GM12878 (cell line): ENCODE measurements around the gene GVQW3. TPM values are rescaled to one million over a fixed set of nuclear protein-coding genes. Genes with fewer than 3 reads are reported as not detected.

ENCODE experiments used
- CEBPB ChIP-seq, 2 experiments: fragments of 150-350 bp in 1 of 2; IDR thresholded peaks; 2 replicates each; pipeline ENCODE4 v1.6.1; 2012 to 2014; ENCODE audit warnings: low read depth in 2 of 2, low read length in 2 of 2, borderline replicate concordance in 1 of 2, inconsistent platforms in 1 of 2
- KDM1A ChIP-seq: fragments of 200-600 bp; sonication (generic); IDR thresholded peaks from 2 replicates; pipeline ENCODE4 v1.6.1; 2016; ENCODE audit warnings: borderline replicate concordance
- MTA2 ChIP-seq: fragments of 450-650 bp; IDR thresholded peaks from 2 replicates; pipeline ENCODE4 v1.6.1; 2016; ENCODE audit warnings: low read depth, mild to moderate bottlenecking, moderate library complexity
- NFIC ChIP-seq: IDR thresholded peaks from 2 replicates; pipeline ENCODE4 v1.6.1; 2012; ENCODE audit warnings: low read depth, mild to moderate bottlenecking, inconsistent platforms, low read length, moderate library complexity
- NFYB ChIP-seq: IDR thresholded peaks from 2 replicates; pipeline ENCODE4 v1.6.1; 2011; ENCODE audit warnings: low read depth, mild to moderate bottlenecking, low read length, improper control_type of control experiment, moderate library complexity; ENCODE audit not compliant: insufficient read depth
- NRF1 ChIP-seq: conservative IDR thresholded peaks from 2 replicates; pipeline ENCODE4 v1.6.1; 2011; ENCODE audit warnings: mild to moderate bottlenecking, low read depth, low read length, improper control_type of control experiment
- RAD21 ChIP-seq: IDR thresholded peaks from 2 replicates; pipeline ENCODE4 v1.6.1; 2011; ENCODE audit warnings: mild to moderate bottlenecking, low read depth, low read length, moderate library complexity; ENCODE audit not compliant: insufficient read depth
- SMC3 ChIP-seq: IDR thresholded peaks from 2 replicates; pipeline ENCODE4 v1.6.1; 2011; ENCODE audit warnings: low read length, improper control_type of control experiment, borderline replicate concordance
- SREBF2 ChIP-seq: IDR thresholded peaks from 2 replicates; pipeline ENCODE4 v1.6.1; 2012; ENCODE audit warnings: mild to moderate bottlenecking, low read length
- ZNF274 ChIP-seq: IDR thresholded peaks from one replicate; pipeline ENCODE4 v1.8.0; 2011; ENCODE audit not compliant: insufficient read length, insufficient read depth
- polyA plus RNA-seq, 11 experiments: library from polyadenylated mRNA; depleted of rRNA in 4 of 11; unstranded in 6 of 11; stranded (reverse) in 5 of 11; fragments of >200 nt; fragmentation: Nextera tagmentation in 4 of 11; fragmentation: Illumina TruSeq in 1 of 11; extraction: Ambion mirVana in 4 of 11; extraction: Trizol in 1 of 11; gene quantifications; 1 replicate in 1 of 11; 2 replicates in 10 of 11; pipeline versions ENCODE4 v1.2.1 to v1.2.3, GENCODE V29; 2011 to 2016; ENCODE audit warnings: inconsistent platforms in 2 of 11, missing spikeins in 2 of 11, low read depth in 1 of 11
- total RNA-seq, 4 experiments: library from RNA; depleted of rRNA in 3 of 4; stranded (reverse); fragments of >200 nt in 3 of 4; fragmentation: Illumina TruSeq in 1 of 4; extraction: Trizol in 1 of 4; gene quantifications; 2 replicates each; pipeline versions ENCODE4 v1.2.1 to v1.2.3, GENCODE V29; 2013 to 2021
- TF ChIP-seq, protein P1 (sequence below): fragments of 450-650 bp; IDR thresholded peaks from 2 replicates; pipeline ENCODE4 v1.6.1; 2017; ENCODE audit warnings: antibody characterized with exemption, mild to moderate bottlenecking, moderate library complexity
- TF ChIP-seq, protein P2 (sequence below), 3 experiments: IDR thresholded peaks in 2 of 3; conservative IDR thresholded peaks in 1 of 3; 2 replicates each; pipeline ENCODE4 v1.5.1; 2011; ENCODE audit warnings: low read depth in 3 of 3, low read length in 3 of 3, mild to moderate bottlenecking in 3 of 3, control low read depth in 2 of 3, moderate library complexity in 2 of 3, inconsistent platforms in 1 of 3, mixed read lengths in 1 of 3; ENCODE audit not compliant: control insufficient read depth in 2 of 3, insufficient read depth in 1 of 3; ENCODE audit errors: extremely low read depth in 1 of 3
- TF ChIP-seq, protein P3 (sequence below): fragments of 150-350 bp; IDR thresholded peaks from 2 replicates; pipeline ENCODE4 v1.6.1; 2014; ENCODE audit warnings: mild to moderate bottlenecking, low read depth, low read length
- TF ChIP-seq, protein P4 (sequence below): IDR thresholded peaks from 2 replicates; pipeline ENCODE4 v1.6.1; 2011; ENCODE audit warnings: borderline replicate concordance, low read depth, mild to moderate bottlenecking, moderate library complexity, low read length; ENCODE audit not compliant: insufficient read depth, poor library complexity, severe bottlenecking
- TF ChIP-seq, protein P5 (sequence below): IDR thresholded peaks from 2 replicates; pipeline ENCODE4 v1.6.1; 2011; ENCODE audit warnings: low read depth, mild to moderate bottlenecking, low read length, moderate library complexity, borderline replicate concordance; ENCODE audit errors: extremely low read depth
- TF ChIP-seq, protein P6 (sequence below): fragments of 450-650 bp; conservative IDR thresholded peaks from 2 replicates; pipeline ENCODE4 v1.6.1; 2017; ENCODE audit warnings: mild to moderate bottlenecking, moderate library complexity

The GVQW3 gene
- total and polyA plus RNA-seq, 10 of the 15 experiments (the other 5 are each of a cell fraction or from before 2014, with no cell fraction given) = 0.13 to 3.3 (median 1.7) TPM

DNA sequence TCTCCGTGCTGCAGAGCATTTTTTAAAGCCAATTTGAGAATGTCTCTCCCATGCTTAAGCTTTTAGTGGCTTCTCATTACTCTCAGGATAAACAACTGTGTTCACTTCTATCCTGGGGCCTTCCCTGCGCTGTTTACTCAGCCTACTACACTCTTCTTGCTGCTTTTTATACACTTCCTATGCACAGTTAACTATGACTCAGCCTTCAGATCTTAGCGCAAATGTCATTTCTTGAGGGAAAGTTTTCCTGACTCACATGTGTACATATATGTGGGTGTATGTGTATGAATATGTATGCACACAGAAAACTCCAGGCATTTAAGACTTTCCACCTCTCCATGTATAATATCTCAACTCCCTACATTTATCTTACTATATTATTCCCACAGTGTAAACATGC, 10.0 kb upstream of the GVQW3 start (continued):
- TF ChIP-seq, protein P1, sequence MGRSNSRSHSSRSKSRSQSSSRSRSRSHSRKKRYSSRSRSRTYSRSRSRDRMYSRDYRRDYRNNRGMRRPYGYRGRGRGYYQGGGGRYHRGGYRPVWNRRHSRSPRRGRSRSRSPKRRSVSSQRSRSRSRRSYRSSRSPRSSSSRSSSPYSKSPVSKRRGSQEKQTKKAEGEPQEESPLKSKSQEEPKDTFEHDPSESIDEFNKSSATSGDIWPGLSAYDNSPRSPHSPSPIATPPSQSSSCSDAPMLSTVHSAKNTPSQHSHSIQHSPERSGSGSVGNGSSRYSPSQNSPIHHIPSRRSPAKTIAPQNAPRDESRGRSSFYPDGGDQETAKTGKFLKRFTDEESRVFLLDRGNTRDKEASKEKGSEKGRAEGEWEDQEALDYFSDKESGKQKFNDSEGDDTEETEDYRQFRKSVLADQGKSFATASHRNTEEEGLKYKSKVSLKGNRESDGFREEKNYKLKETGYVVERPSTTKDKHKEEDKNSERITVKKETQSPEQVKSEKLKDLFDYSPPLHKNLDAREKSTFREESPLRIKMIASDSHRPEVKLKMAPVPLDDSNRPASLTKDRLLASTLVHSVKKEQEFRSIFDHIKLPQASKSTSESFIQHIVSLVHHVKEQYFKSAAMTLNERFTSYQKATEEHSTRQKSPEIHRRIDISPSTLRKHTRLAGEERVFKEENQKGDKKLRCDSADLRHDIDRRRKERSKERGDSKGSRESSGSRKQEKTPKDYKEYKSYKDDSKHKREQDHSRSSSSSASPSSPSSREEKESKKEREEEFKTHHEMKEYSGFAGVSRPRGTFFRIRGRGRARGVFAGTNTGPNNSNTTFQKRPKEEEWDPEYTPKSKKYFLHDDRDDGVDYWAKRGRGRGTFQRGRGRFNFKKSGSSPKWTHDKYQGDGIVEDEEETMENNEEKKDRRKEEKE = no peak
- TF ChIP-seq NFYB = no peak
- TF ChIP-seq MTA2 = no peak
- TF ChIP-seq, protein P2, sequence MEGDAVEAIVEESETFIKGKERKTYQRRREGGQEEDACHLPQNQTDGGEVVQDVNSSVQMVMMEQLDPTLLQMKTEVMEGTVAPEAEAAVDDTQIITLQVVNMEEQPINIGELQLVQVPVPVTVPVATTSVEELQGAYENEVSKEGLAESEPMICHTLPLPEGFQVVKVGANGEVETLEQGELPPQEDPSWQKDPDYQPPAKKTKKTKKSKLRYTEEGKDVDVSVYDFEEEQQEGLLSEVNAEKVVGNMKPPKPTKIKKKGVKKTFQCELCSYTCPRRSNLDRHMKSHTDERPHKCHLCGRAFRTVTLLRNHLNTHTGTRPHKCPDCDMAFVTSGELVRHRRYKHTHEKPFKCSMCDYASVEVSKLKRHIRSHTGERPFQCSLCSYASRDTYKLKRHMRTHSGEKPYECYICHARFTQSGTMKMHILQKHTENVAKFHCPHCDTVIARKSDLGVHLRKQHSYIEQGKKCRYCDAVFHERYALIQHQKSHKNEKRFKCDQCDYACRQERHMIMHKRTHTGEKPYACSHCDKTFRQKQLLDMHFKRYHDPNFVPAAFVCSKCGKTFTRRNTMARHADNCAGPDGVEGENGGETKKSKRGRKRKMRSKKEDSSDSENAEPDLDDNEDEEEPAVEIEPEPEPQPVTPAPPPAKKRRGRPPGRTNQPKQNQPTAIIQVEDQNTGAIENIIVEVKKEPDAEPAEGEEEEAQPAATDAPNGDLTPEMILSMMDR (IDR thresholded peaks at IDR 0.05 in 2 of 3, conservative IDR thresholded peaks at IDR 0.05 in 1 of 3; ENCODE audit: control insufficient read depth in 2 of 3, extremely low read depth in 1 of 3, insufficient read depth in 1 of 3, low read depth in 3 of 3, low read length in 3 of 3) = no peak
- TF ChIP-seq, protein P3, sequence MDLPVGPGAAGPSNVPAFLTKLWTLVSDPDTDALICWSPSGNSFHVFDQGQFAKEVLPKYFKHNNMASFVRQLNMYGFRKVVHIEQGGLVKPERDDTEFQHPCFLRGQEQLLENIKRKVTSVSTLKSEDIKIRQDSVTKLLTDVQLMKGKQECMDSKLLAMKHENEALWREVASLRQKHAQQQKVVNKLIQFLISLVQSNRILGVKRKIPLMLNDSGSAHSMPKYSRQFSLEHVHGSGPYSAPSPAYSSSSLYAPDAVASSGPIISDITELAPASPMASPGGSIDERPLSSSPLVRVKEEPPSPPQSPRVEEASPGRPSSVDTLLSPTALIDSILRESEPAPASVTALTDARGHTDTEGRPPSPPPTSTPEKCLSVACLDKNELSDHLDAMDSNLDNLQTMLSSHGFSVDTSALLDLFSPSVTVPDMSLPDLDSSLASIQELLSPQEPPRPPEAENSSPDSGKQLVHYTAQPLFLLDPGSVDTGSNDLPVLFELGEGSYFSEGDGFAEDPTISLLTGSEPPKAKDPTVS = no peak
- TF ChIP-seq KDM1A = no peak
- no peak for TF ChIP-seq SREBF2
- no peak for TF ChIP-seq CEBPB (IDR thresholded peaks at IDR 0.05; ENCODE audit: borderline replicate concordance in 1 of 2, low read depth in 2 of 2, low read length in 2 of 2)
- TF ChIP-seq, protein P4, sequence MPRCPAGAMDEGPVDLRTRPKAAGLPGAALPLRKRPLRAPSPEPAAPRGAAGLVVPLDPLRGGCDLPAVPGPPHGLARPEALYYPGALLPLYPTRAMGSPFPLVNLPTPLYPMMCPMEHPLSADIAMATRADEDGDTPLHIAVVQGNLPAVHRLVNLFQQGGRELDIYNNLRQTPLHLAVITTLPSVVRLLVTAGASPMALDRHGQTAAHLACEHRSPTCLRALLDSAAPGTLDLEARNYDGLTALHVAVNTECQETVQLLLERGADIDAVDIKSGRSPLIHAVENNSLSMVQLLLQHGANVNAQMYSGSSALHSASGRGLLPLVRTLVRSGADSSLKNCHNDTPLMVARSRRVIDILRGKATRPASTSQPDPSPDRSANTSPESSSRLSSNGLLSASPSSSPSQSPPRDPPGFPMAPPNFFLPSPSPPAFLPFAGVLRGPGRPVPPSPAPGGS = no peak
- TF ChIP-seq, protein P5, sequence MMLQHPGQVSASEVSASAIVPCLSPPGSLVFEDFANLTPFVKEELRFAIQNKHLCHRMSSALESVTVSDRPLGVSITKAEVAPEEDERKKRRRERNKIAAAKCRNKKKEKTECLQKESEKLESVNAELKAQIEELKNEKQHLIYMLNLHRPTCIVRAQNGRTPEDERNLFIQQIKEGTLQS = no peak
- no peak for TF ChIP-seq SMC3
- TF ChIP-seq NRF1 = no peak
- TF ChIP-seq, protein P6, sequence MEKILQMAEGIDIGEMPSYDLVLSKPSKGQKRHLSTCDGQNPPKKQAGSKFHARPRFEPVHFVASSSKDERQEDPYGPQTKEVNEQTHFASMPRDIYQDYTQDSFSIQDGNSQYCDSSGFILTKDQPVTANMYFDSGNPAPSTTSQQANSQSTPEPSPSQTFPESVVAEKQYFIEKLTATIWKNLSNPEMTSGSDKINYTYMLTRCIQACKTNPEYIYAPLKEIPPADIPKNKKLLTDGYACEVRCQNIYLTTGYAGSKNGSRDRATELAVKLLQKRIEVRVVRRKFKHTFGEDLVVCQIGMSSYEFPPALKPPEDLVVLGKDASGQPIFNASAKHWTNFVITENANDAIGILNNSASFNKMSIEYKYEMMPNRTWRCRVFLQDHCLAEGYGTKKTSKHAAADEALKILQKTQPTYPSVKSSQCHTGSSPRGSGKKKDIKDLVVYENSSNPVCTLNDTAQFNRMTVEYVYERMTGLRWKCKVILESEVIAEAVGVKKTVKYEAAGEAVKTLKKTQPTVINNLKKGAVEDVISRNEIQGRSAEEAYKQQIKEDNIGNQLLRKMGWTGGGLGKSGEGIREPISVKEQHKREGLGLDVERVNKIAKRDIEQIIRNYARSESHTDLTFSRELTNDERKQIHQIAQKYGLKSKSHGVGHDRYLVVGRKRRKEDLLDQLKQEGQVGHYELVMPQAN = no peak
- no peak for TF ChIP-seq RAD21
- peak; percentile 59 for TF ChIP-seq NFIC
- TF ChIP-seq ZNF274 = no peak
